SK-N-SH (cell line): ENCODE results near the gene SLC49A3. TPM values are rescaled to one million over a fixed set of nuclear protein-coding genes. Genes with fewer than 3 reads are reported as not detected.

Source experiments
- CTCF ChIA-PET: fragments of 300-600, 350-600 bp; formaldehyde crosslinking; extraction: SDS; loops from one replicate; lab custom pipeline; 2021; lab: Yijun Ruan, JAX
- POLR2A ChIA-PET: fragments of 350-600 bp; sonication (Branson Sonifier 250); formaldehyde crosslinking; extraction: SDS; loops from one replicate; lab custom pipeline; 2020; ENCODE audit warnings: antibody characterized with exemption, inconsistent platforms; lab: Yijun Ruan, JAX
- DNase-seq: peaks from one replicate; pipeline ENCODE4 v3.0.0; 2012
- H2AFZ ChIP-seq: fragments of 200-600 bp; sonication (generic); 2 replicates; pipeline ENCODE4 v1.8.1; 2016; ENCODE audit warnings: antibody characterized with exemption, mild to moderate bottlenecking, low read depth
- H3F3A ChIP-seq: fragments of 200-600 bp; sonication (generic); replicated peaks from 2 replicates; pipeline ENCODE3; 2016; ENCODE audit warnings: antibody characterized with exemption, mild to moderate bottlenecking; ENCODE audit not compliant: insufficient read depth
- H3K27ac ChIP-seq, 2 experiments: fragments of 200-500 bp in 1 of 2; fragments of 200-600 bp in 1 of 2; sonication (Bioruptor generic) in 1 of 2; sonication (generic), shearing (Covaris generic) in 1 of 2; 2 replicates each; pipeline versions ENCODE4 v1.5.1 to v1.6.1; 2014 to 2016; ENCODE audit warnings: low read depth in 2 of 2, inconsistent platforms in 1 of 2, low read length in 1 of 2, mild to moderate bottlenecking in 1 of 2, mixed read lengths in 1 of 2
- H3K27me3 ChIP-seq: fragments of 200-600 bp; sonication (generic), shearing (Covaris generic); 2 replicates; pipeline ENCODE4 v1.6.1; 2016; ENCODE audit warnings: mixed run types; ENCODE audit not compliant: insufficient read depth
- H3K36me3 ChIP-seq, 2 experiments: fragments of 200-500 bp in 1 of 2; fragments of 200-600 bp in 1 of 2; sonication (Bioruptor generic) in 1 of 2; sonication (generic) in 1 of 2; replicated peaks in 1 of 2; 2 replicates each; pipeline versions ENCODE3 to v1.5.1; 2014 to 2016; ENCODE audit warnings: low read length in 1 of 2, mild to moderate bottlenecking in 1 of 2; ENCODE audit not compliant: insufficient read depth in 2 of 2, control insufficient read depth in 1 of 2
- H3K4me1 ChIP-seq, 2 experiments: fragments of 200-500 bp in 1 of 2; fragments of 200-600 bp in 1 of 2; sonication (Bioruptor generic) in 1 of 2; sonication (generic), shearing (Covaris generic) in 1 of 2; 2 replicates each; pipeline versions ENCODE4 v1.5.1 to v1.6.1; 2014 to 2016; ENCODE audit warnings: low read depth in 1 of 2, low read length in 1 of 2, mixed run types in 1 of 2; ENCODE audit not compliant: insufficient read depth in 2 of 2, control insufficient read depth in 1 of 2
- H3K4me2 ChIP-seq: fragments of 200-600 bp; sonication (generic), shearing (Covaris generic); 2 replicates; pipeline ENCODE4 v1.6.1; 2017; ENCODE audit warnings: mixed run types
- H3K4me3 ChIP-seq, 2 experiments: fragments of 200-500 bp in 1 of 2; fragments of 200-600 bp in 1 of 2; sonication (Bioruptor generic) in 1 of 2; sonication (generic), shearing (Covaris generic) in 1 of 2; 2 replicates each; pipeline versions ENCODE4 v1.5.1 to v1.8.1; 2014 to 2016; ENCODE audit warnings: low read depth in 2 of 2, inconsistent platforms in 1 of 2, low read length in 1 of 2, mild to moderate bottlenecking in 1 of 2, mixed read lengths in 1 of 2, moderate library complexity in 1 of 2
- H3K79me2 ChIP-seq: fragments of 200-600 bp; sonication (generic); 2 replicates; pipeline ENCODE4 v1.8.1; 2017; ENCODE audit warnings: mild to moderate bottlenecking; ENCODE audit not compliant: insufficient read depth
- H3K9ac ChIP-seq: fragments of 200-600 bp; sonication (generic); 2 replicates; pipeline ENCODE4 v1.6.1; 2017; ENCODE audit warnings: mixed run types
- H3K9me2 ChIP-seq: fragments of 200-600 bp; sonication (generic); 2 replicates; pipeline ENCODE4 v1.6.1; 2017; ENCODE audit warnings: mixed run types
- H3K9me3 ChIP-seq: fragments of 200-600 bp; sonication (generic); 2 replicates; pipeline ENCODE4 v1.6.1; 2017; ENCODE audit warnings: mixed run types, mild to moderate bottlenecking, moderate library complexity
- H4K20me1 ChIP-seq: fragments of 200-600 bp; sonication (generic); 2 replicates; pipeline ENCODE4 v1.6.1; 2017; ENCODE audit warnings: mild to moderate bottlenecking, mixed run types; ENCODE audit not compliant: insufficient read depth
- CHD2 ChIP-seq: fragments of 150-350 bp; IDR thresholded peaks from 2 replicates; pipeline ENCODE4 v1.6.1; 2018; ENCODE audit warnings: low read length; ENCODE audit not compliant: partially characterized antibody
- FOXJ3 ChIP-seq: sonication (generic); formaldehyde crosslinking; IDR thresholded peaks from 2 replicates; pipeline ENCODE4 v1.5.1; 2020; ENCODE audit warnings: mild to moderate bottlenecking, missing genetic modification reagents
- GABPA ChIP-seq: IDR thresholded peaks from 2 replicates; pipeline ENCODE4 v1.4.0; 2012; ENCODE audit warnings: low read depth, mild to moderate bottlenecking
- MEF2A ChIP-seq: IDR thresholded peaks from 2 replicates; pipeline ENCODE4 v1.4.0; 2012; ENCODE audit warnings: low read depth, borderline replicate concordance
- MXI1 ChIP-seq: IDR thresholded peaks from 2 replicates; pipeline ENCODE4 v1.6.1; 2012; ENCODE audit warnings: mild to moderate bottlenecking, low read depth, low read length, improper control_type of control experiment
- RFX5 ChIP-seq: IDR thresholded peaks from 2 replicates; pipeline ENCODE4 v1.6.1; 2012; ENCODE audit warnings: mild to moderate bottlenecking, improper control_type of control experiment, low read length
- SMC3 ChIP-seq: IDR thresholded peaks from 2 replicates; pipeline ENCODE4 v1.6.1; 2012; ENCODE audit warnings: low read depth, low read length, improper control_type of control experiment
- TEAD4 ChIP-seq: IDR thresholded peaks from 2 replicates; pipeline ENCODE4 v1.4.0; 2012; ENCODE audit warnings: mild to moderate bottlenecking, borderline replicate concordance; ENCODE audit not compliant: insufficient read depth
- WGBS: methylation state at CpG from one replicate; pipeline ENCODE4 v1.1.6; 2017; ENCODE audit warnings: low lambda C conversion rate; 5-methylcytosine and 5-hydroxymethylcytosine counted together
- polyA plus RNA-seq, 3 experiments: library from polyadenylated mRNA; depleted of rRNA; stranded (reverse); fragments of >200 nt; gene quantifications; 2 replicates each; pipeline ENCODE4 v1.2.3, GENCODE V29; 2012
- TF ChIP-seq, protein P1 (sequence below): fragments of 200-600 bp; sonication (generic); IDR thresholded peaks from 2 replicates; pipeline ENCODE4 v1.6.1; 2017; ENCODE audit warnings: antibody characterized with exemption, mild to moderate bottlenecking, moderate library complexity
- TF ChIP-seq, protein P2 (sequence below): IDR thresholded peaks from 2 replicates; pipeline ENCODE4 v1.6.1; 2012; ENCODE audit warnings: mild to moderate bottlenecking, low read depth, low read length, moderate library complexity
- TF ChIP-seq, protein P3 (sequence below): IDR thresholded peaks from 2 replicates; pipeline ENCODE4 v1.4.0; 2012; ENCODE audit warnings: low read depth, borderline replicate concordance

SLC49A3 gene
- polyA plus RNA-seq, 1 of the 3 experiments (the other 2 are of a cell fraction), result 0.05 TPM

DNA sequence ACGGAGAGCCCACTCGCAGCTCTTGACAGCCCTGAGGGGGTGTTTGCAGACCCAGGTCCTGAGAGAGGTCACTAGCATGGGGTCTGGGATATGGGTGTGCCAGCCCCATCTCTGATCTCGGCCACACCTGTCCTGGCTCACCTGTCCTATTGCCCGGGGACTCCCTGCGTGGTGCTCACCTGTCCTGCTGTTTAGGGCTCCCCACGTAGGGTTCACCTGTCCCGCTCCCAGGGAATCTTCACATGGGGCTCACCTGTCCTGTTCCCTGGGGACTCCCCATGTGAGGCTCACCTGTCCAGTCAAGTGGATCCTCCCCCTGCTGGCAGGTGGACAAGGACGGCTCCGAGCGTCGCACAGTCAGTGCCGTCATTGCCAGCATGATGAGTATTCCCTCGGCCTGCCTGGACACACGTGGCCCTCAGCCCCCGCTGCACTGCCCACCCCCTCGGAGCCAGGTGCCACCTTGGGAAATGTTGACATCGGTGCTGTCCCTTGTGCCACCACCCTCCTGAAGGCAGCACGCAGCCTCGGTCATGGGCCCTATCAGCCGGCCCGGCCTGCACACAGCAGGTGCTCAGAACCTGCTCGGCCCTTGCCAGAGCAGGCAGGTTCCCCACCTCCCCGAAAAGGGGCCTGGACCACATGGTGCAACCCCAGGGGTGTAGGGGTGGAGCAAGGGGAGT lies 6.3 kb downstream of the SLC49A3 start:
- H3K9me3 ChIP-seq, result no peaks in the 10 kb centered on the region
- H3K9ac ChIP-seq, result no peak overlapping the region
- no peak overlapping the region for H2AFZ ChIP-seq
- H4K20me1 ChIP-seq, result no peaks in the 10 kb centered on the region
- peaks cover 6% of the 10 kb centered on the region for H3F3A ChIP-seq
- no peaks in the 10 kb centered on the region for H3K27me3 ChIP-seq
- ChIA-PET POLR2A (no interaction called here), CTCF (no interaction called here)
- H3K36me3 ChIP-seq, result no peaks in the 10 kb centered on the region
- no peak for DNase-seq
- no peaks in the 10 kb centered on the region for H3K79me2 ChIP-seq
- no peak for TF ChIP-seq MXI1
- TF ChIP-seq SMC3, result no peak
- TF ChIP-seq, protein P1, sequence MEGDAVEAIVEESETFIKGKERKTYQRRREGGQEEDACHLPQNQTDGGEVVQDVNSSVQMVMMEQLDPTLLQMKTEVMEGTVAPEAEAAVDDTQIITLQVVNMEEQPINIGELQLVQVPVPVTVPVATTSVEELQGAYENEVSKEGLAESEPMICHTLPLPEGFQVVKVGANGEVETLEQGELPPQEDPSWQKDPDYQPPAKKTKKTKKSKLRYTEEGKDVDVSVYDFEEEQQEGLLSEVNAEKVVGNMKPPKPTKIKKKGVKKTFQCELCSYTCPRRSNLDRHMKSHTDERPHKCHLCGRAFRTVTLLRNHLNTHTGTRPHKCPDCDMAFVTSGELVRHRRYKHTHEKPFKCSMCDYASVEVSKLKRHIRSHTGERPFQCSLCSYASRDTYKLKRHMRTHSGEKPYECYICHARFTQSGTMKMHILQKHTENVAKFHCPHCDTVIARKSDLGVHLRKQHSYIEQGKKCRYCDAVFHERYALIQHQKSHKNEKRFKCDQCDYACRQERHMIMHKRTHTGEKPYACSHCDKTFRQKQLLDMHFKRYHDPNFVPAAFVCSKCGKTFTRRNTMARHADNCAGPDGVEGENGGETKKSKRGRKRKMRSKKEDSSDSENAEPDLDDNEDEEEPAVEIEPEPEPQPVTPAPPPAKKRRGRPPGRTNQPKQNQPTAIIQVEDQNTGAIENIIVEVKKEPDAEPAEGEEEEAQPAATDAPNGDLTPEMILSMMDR, result no peak
- TF ChIP-seq, protein P2, sequence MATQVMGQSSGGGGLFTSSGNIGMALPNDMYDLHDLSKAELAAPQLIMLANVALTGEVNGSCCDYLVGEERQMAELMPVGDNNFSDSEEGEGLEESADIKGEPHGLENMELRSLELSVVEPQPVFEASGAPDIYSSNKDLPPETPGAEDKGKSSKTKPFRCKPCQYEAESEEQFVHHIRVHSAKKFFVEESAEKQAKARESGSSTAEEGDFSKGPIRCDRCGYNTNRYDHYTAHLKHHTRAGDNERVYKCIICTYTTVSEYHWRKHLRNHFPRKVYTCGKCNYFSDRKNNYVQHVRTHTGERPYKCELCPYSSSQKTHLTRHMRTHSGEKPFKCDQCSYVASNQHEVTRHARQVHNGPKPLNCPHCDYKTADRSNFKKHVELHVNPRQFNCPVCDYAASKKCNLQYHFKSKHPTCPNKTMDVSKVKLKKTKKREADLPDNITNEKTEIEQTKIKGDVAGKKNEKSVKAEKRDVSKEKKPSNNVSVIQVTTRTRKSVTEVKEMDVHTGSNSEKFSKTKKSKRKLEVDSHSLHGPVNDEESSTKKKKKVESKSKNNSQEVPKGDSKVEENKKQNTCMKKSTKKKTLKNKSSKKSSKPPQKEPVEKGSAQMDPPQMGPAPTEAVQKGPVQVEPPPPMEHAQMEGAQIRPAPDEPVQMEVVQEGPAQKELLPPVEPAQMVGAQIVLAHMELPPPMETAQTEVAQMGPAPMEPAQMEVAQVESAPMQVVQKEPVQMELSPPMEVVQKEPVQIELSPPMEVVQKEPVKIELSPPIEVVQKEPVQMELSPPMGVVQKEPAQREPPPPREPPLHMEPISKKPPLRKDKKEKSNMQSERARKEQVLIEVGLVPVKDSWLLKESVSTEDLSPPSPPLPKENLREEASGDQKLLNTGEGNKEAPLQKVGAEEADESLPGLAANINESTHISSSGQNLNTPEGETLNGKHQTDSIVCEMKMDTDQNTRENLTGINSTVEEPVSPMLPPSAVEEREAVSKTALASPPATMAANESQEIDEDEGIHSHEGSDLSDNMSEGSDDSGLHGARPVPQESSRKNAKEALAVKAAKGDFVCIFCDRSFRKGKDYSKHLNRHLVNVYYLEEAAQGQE, result no peak
- no peak for TF ChIP-seq GABPA
- TF ChIP-seq TEAD4, result no peak
- no peak for TF ChIP-seq MEF2A
- no peak for TF ChIP-seq RFX5
- TF ChIP-seq, protein P3, sequence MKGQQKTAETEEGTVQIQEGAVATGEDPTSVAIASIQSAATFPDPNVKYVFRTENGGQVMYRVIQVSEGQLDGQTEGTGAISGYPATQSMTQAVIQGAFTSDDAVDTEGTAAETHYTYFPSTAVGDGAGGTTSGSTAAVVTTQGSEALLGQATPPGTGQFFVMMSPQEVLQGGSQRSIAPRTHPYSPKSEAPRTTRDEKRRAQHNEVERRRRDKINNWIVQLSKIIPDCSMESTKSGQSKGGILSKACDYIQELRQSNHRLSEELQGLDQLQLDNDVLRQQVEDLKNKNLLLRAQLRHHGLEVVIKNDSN, result no peak
- TF ChIP-seq FOXJ3 (CRISPR knock-in tag), result no peak
- TF ChIP-seq CHD2, result no peak
- H3K27ac ChIP-seq, result no peak overlapping the region
- no peak overlapping the region for H3K4me3 ChIP-seq
- no CpG with 5 or more reads among the region's 23 CpGs for WGBS
- H3K9me2 ChIP-seq, result no peaks in the 10 kb centered on the region
- H3K4me1 ChIP-seq, result peaks cover 7 to 41% of the 10 kb centered on the region in 2 experiments; a peak in 3 of 4 replicates
- no peak overlapping the region for H3K4me2 ChIP-seq
